Adrenal gland (tissue), 12 donors: ENCODE data around the gene CUX1. TPM values are rescaled to one million over a fixed set of nuclear protein-coding genes. Genes with fewer than 3 reads are reported as not detected.
A peak's percentile ranks its signal among the peaks of the same experiment; 100 is the strongest.

Experiments used
- DNase-seq, 7 donors: peaks; one replicate each; pipeline ENCODE4 v3.0.0-alpha.2; 2019 to 2020
- H3K27ac ChIP-seq, 5 donors: fragments of 200-600 bp; sonication (generic) in 4 of 5; 1 replicate in 3 of 5; 2 replicates in 2 of 5; pipeline versions ENCODE4 v1.5.1 to v1.8.0; 2016 to 2020; ENCODE audit warnings: mild to moderate bottlenecking in 1 of 5
- H3K27me3 ChIP-seq: fragments of 200-600 bp; 2 replicates; pipeline ENCODE4 v1.8.0; 2021
- H3K36me3 ChIP-seq, 2 donors: fragments of 200-600 bp; replicated peaks in 1 of 2; 1 replicate in 1 of 2; 2 replicates in 1 of 2; pipeline versions ENCODE4 v1.5.1 to v1.8.0; 2018 to 2022
- H3K4me1 ChIP-seq, 2 donors: fragments of 200-600 bp; replicated peaks in 1 of 2; 1 replicate in 1 of 2; 2 replicates in 1 of 2; pipeline versions ENCODE4 v1.5.1 to v1.8.0; 2018 to 2021
- H3K4me3 ChIP-seq, 4 donors: fragments of 200-600 bp; sonication (generic) in 3 of 4; one replicate each; pipeline ENCODE4 v1.5.1; 2016 to 2018
- H3K9me3 ChIP-seq, 3 donors: fragments of 200-600 bp; sonication (generic) in 1 of 3; replicated peaks in 1 of 3; 1 replicate in 2 of 3; 2 replicates in 1 of 3; pipeline versions ENCODE4 v1.5.1 to v1.8.0; 2016 to 2021
- CTCF ChIP-seq, 6 experiments: fragments of 450-650 bp in 4 of 6; fragments of 200-600 bp in 2 of 6; sonication (generic) in 1 of 6; IDR thresholded peaks; 1 replicate in 5 of 6; 2 replicates in 1 of 6; pipeline versions ENCODE4 v1.5.1 to v1.8.0; 2016 to 2021; ENCODE audit warnings: antibody characterized with exemption in 6 of 6, mild to moderate bottlenecking in 2 of 6, moderate library complexity in 1 of 6
- POLR2A ChIP-seq, 2 donors: fragments of 450-650 bp; IDR thresholded peaks; one replicate each; pipeline ENCODE4 v1.6.1; 2017; ENCODE audit warnings: antibody characterized with exemption in 2 of 2, mild to moderate bottlenecking in 2 of 2, moderate library complexity in 1 of 2
- WGBS, 4 donors: extraction: QIAGEN DNeasy Blood & Tissue Kit in 2 of 4; methylation state at CpG; one replicate each; pipeline versions ENCODE4 v1.1.5 to v1.1.7; 2013 to 2017; 5-methylcytosine and 5-hydroxymethylcytosine counted together
- intact Hi-C, 2 donors: fragments of 100-400 bp; cut with DNase I; formaldehyde crosslinking; loops; one replicate each; pipeline versions ENCODE4 v1.14.1 to v1.15.0; 2022 to 2023
- polyA plus RNA-seq, 3 donors: library from polyadenylated mRNA; stranded (reverse); fragments of 200-250 nt in 2 of 3; fragments of 350-450 nt in 1 of 3; fragmentation: Illumina TruSeq in 1 of 3; extraction: RNeasy Lipid Tissue Mini Kit (QIAGEN cat#74804) in 1 of 3; gene quantifications; one replicate each; pipeline ENCODE4 v1.2.3, GENCODE V29; 2013 to 2014
- total RNA-seq, 9 donors: library from RNA; depleted of rRNA in 4 of 9; stranded (reverse); fragments of >200 nt in 4 of 9; fragments of 120-200 nt in 1 of 9; fragmentation: NEBNext Ultra II Directional in 1 of 9; extraction: Animal tissue kit (Norgen Biotek cat#: 25700) in 1 of 9; gene quantifications; one replicate each; pipeline versions ENCODE4 v1.1.0 to v1.2.4, GENCODE V29; 2013 to 2023
- donor health status: healthy with polysubstance abuse.
- donor health status: Bipolar disorder and iron deficiency.
- donor health status: DM: yes; HTN: yes; CAD: no.
- donor health status: DM: no; HTN: no; CAD: no.
- donor health status: DM: no; HTN: no; CAD: no.
- donor health status: DM: yes; HTN: yes; CAD: no.

The CUX1 gene
- total and polyA plus RNA-seq, 12 donors = 17.2 to 72.6 (median 58.3) TPM

- TF ChIP-seq CTCF (IDR thresholded peaks at IDR 0.05) (no peak), POLR2A (IDR thresholded peaks at IDR 0.05) (no peak)
- peak in 1 of 7 donors; percentile 38 for DNase-seq
- WGBS, 4 donors = 89 to 96% (median 92%) methylated on average over 15 to 19 of the region's 19 CpGs
- Histone ChIP-seq H3K4me3 (no peak overlapping the region), H3K36me3 (no peaks in the 10 kb centered on the region), H3K27me3 (no peaks in the 10 kb centered on the region), H3K4me1 (no peaks in the 10 kb centered on the region), H3K27ac (no peak overlapping the region), H3K9me3 (no peaks in the 10 kb centered on the region)
- intact Hi-C loops = no loop called here
Observed at GRCh38 chr7:102096706-102097427, 279.4 kb downstream of the CUX1 start.

- Histone ChIP-seq H3K9me3 (no peaks in the 10 kb centered on the region), H3K36me3 (no peaks in the 10 kb centered on the region), H3K27ac (no peak overlapping the region), H3K4me3 (no peak overlapping the region), H3K27me3 (no peaks in the 10 kb centered on the region), H3K4me1 (no peaks in the 10 kb centered on the region)
- DNase-seq = peak in 1 of 7 donors; percentile 29
- TF ChIP-seq CTCF (IDR thresholded peaks at IDR 0.05) = no peak
- TF ChIP-seq POLR2A (IDR thresholded peaks at IDR 0.05) = no peak
- intact Hi-C loops = no loop called here
- WGBS, 4 donors = 68 to 81% (median 80%) methylated on average over 13 of the region's 13 CpGs
Observed at GRCh38 chr7:102097601-102098161, 280.3 kb downstream of the CUX1 start.

GRCh38 chr7:102098986-102099385, 281.6 kb downstream of the CUX1 start:
- no peaks in the 10 kb centered on the region for H3K36me3 ChIP-seq
- 96 to 100% (median 98%) methylated on average over 4 to 6 of the region's 6 CpGs for WGBS, 4 donors
- no peaks in the 10 kb centered on the region for H3K9me3 ChIP-seq
- no peaks in the 10 kb centered on the region for H3K27me3 ChIP-seq
- DNase-seq = peak in 1 of 7 donors; percentile 9
- no peak overlapping the region for H3K27ac ChIP-seq
- no peak for TF ChIP-seq POLR2A (IDR thresholded peaks at IDR 0.05)
- no peak for TF ChIP-seq CTCF (IDR thresholded peaks at IDR 0.05)
- H3K4me1 ChIP-seq = no peaks in the 10 kb centered on the region
- intact Hi-C loops = no loop called here
- H3K4me3 ChIP-seq = no peak overlapping the region

GRCh38 chr7:102099474-102099873, 282.0 kb downstream of the CUX1 start:
- peak in 1 of 7 donors; percentile 5 for DNase-seq
- Histone ChIP-seq H3K36me3 (peaks cover 0 to 3% of the 10 kb centered on the region in 2 donors), H3K4me3 (no peak overlapping the region), H3K27ac (no peak overlapping the region), H3K4me1 (no peaks in the 10 kb centered on the region), H3K27me3 (no peaks in the 10 kb centered on the region), H3K9me3 (no peaks in the 10 kb centered on the region)
- intact Hi-C loops = no loop called here
- no peak for TF ChIP-seq POLR2A (IDR thresholded peaks at IDR 0.05)
- TF ChIP-seq CTCF (IDR thresholded peaks at IDR 0.05) = no peak
- 92 to 100% (median 100%) methylated on average over 3 of the region's 3 CpGs for WGBS, 4 donors
